Right lobe of liver (tissue), 4 donors: ENCODE data around the gene NUMA1.

Source experiments
- CTCF ChIP-seq, 4 donors: fragments of 200-600 bp in 3 of 4; fragments of 450-650 bp in 1 of 4; IDR thresholded peaks; one replicate each; pipeline versions ENCODE4 v1.5.1 to v1.8.0; 2016 to 2022; ENCODE audit warnings: antibody characterized with exemption in 4 of 4, mild to moderate bottlenecking in 2 of 4
- POLR2A ChIP-seq: fragments of 450-650 bp; IDR thresholded peaks from one replicate; pipeline ENCODE4 v1.6.1; 2017; ENCODE audit warnings: antibody characterized with exemption, mild to moderate bottlenecking
- donor health status: DM: no; HTN: no; CAD: no.
- donor health status: DM: no; HTN: no; CAD: no.
- donor health status: DM: no; HTN: yes; CAD: no.

GRCh38 chr11:71976551-71976950 lies 103.8 kb downstream of the NUMA1 start:
- no peak for TF ChIP-seq CTCF (IDR thresholded peaks at IDR 0.05)
- no peak for TF ChIP-seq POLR2A
